Tibial nerve (tissue), 4 donors: ENCODE measurements around the gene ADIPOR2. TPM values are rescaled to one million over a fixed set of nuclear protein-coding genes. Genes with fewer than 3 reads are reported as not detected.

ENCODE experiments used
- DNase-seq, 2 donors: peaks; one replicate each; pipeline ENCODE4 v3.0.0-alpha.2; 2019; ENCODE audit warnings: low spot score in 2 of 2
- H3K27ac ChIP-seq, 4 donors: fragments of 200-600 bp; sonication (generic) in 3 of 4; one replicate each; pipeline ENCODE4 v1.5.1; 2017 to 2019; ENCODE audit warnings: mild to moderate bottlenecking in 1 of 4
- H3K27me3 ChIP-seq, 2 donors: fragments of 200-600 bp; sonication (generic) in 1 of 2; one replicate each; pipeline versions ENCODE4 v1.5.1 to v1.6.0; 2017 to 2019
- H3K36me3 ChIP-seq, 3 donors: fragments of 200-600 bp; sonication (generic); one replicate each; pipeline ENCODE4 v1.5.1; 2018 to 2019
- H3K4me1 ChIP-seq, 4 donors: fragments of 200-600 bp; sonication (generic) in 3 of 4; one replicate each; pipeline ENCODE4 v1.5.1; 2017 to 2019
- H3K4me3 ChIP-seq, 4 donors: fragments of 200-600 bp; sonication (generic) in 3 of 4; one replicate each; pipeline ENCODE4 v1.5.1; 2017 to 2019; ENCODE audit warnings: mild to moderate bottlenecking in 1 of 4, moderate library complexity in 1 of 4
- H3K9me3 ChIP-seq, 4 donors: fragments of 200-600 bp; sonication (generic) in 3 of 4; one replicate each; pipeline ENCODE4 v1.5.1; 2017 to 2019
- EP300 ChIP-seq, 2 donors: sonication (generic); formaldehyde crosslinking; IDR thresholded peaks; one replicate each; pipeline ENCODE4 v1.6.1; 2017; ENCODE audit warnings: antibody characterized with exemption in 2 of 2, mild to moderate bottlenecking in 1 of 2
- POLR2A ChIP-seq, 2 donors: fragments of 450-650 bp; IDR thresholded peaks; one replicate each; pipeline ENCODE4 v1.6.1; 2017; ENCODE audit warnings: antibody characterized with exemption in 2 of 2, mild to moderate bottlenecking in 2 of 2, moderate library complexity in 2 of 2
- WGBS, 2 donors: methylation state at CpG; one replicate each; pipeline ENCODE4 v1.1.5; 2018; 5-methylcytosine and 5-hydroxymethylcytosine counted together
- total RNA-seq, 4 donors: library from RNA; depleted of rRNA; stranded (reverse); fragments of >200 nt; gene quantifications; one replicate each; pipeline ENCODE4 v1.1.0, GENCODE V29; 2016
- TF ChIP-seq, protein P1 (sequence below), 5 experiments: fragments of 200-600 bp in 3 of 5; fragments of 450-650 bp in 2 of 5; sonication (generic) in 3 of 5; IDR thresholded peaks; one replicate each; pipeline ENCODE4 v1.5.1; 2016 to 2019; ENCODE audit warnings: antibody characterized with exemption in 5 of 5, mild to moderate bottlenecking in 3 of 5, moderate library complexity in 2 of 5

The ADIPOR2 gene
- total RNA-seq, 4 donors from 2014 or later, result 66.6 to 123 (median 72.1) TPM

- no peak for DNase-seq
- H3K4me3 ChIP-seq, result no peak overlapping the region
- H3K9me3 ChIP-seq, result no peaks in the 10 kb centered on the region
- H3K4me1 ChIP-seq, result no peaks in the 10 kb centered on the region
- H3K27ac ChIP-seq, result no peak overlapping the region
- 6 to 9% methylated on average over 24 to 26 of the region's 34 CpGs for WGBS, 2 donors
- H3K27me3 ChIP-seq, result peaks cover 0 to 49% of the 10 kb centered on the region in 2 donors
- TF ChIP-seq, protein P1, sequence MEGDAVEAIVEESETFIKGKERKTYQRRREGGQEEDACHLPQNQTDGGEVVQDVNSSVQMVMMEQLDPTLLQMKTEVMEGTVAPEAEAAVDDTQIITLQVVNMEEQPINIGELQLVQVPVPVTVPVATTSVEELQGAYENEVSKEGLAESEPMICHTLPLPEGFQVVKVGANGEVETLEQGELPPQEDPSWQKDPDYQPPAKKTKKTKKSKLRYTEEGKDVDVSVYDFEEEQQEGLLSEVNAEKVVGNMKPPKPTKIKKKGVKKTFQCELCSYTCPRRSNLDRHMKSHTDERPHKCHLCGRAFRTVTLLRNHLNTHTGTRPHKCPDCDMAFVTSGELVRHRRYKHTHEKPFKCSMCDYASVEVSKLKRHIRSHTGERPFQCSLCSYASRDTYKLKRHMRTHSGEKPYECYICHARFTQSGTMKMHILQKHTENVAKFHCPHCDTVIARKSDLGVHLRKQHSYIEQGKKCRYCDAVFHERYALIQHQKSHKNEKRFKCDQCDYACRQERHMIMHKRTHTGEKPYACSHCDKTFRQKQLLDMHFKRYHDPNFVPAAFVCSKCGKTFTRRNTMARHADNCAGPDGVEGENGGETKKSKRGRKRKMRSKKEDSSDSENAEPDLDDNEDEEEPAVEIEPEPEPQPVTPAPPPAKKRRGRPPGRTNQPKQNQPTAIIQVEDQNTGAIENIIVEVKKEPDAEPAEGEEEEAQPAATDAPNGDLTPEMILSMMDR (IDR thresholded peaks at IDR 0.05), result no peak
- TF ChIP-seq POLR2A (IDR thresholded peaks at IDR 0.05), result no peak
- TF ChIP-seq EP300 (IDR thresholded peaks at IDR 0.05), result no peak
- no peaks in the 10 kb centered on the region for H3K36me3 ChIP-seq
These were observed 140.4 kb downstream of the ADIPOR2 start for GRCh38 chr12:1830981-1831963.

DNA sequence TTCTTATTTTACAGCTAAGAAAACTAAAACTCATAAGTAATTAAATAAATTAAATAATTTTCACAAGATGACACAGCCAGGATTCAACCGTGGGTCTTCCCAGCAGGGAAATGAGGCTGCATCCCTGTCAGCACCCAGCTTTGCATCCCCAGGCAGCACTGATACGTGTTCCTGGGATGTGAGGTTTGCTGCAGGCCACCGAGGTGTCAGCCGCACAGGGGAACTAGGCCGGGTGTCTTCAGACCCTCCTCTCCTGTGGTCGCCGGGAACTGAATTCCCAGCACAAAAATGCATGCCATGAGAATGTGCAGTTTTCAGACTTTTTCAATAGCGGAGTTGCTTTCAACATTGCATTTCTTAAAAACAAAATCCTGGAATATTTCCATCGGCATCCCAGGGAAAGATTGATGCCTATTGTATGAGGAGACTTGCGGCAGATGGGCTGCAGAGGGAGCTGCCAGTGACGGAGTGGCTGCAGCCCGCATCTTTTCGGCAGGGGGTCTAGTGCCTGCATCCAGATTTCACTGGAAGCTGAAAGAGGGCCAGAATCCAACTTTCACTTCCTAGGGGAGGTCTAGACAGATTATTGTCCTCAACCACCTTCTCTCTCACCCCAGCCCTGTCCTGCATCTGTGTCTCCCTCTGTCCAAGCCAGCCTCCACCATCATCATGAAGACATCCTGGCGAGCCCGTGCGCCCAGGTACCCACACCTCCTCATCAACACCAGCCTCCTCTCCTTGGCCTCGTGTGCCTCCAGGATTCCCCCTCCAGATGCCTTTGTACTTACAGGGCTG is 142.1 kb downstream of the ADIPOR2 start:
- TF ChIP-seq, protein P1 (IDR thresholded peaks at IDR 0.05), result no peak
- no peak for TF ChIP-seq EP300 (IDR thresholded peaks at IDR 0.05)
- TF ChIP-seq POLR2A (IDR thresholded peaks at IDR 0.05), result no peak
- Histone ChIP-seq H3K27ac (no peak overlapping the region), H3K36me3 (no peaks in the 10 kb centered on the region), H3K4me3 (no peak overlapping the region), H3K4me1 (no peaks in the 10 kb centered on the region), H3K9me3 (no peaks in the 10 kb centered on the region), H3K27me3 (peaks cover 0 to 32% of the 10 kb centered on the region in 2 donors)
- DNase-seq, result no peak
- 71 to 72% methylated on average over 17 of the region's 17 CpGs for WGBS, 2 donors

DNA sequence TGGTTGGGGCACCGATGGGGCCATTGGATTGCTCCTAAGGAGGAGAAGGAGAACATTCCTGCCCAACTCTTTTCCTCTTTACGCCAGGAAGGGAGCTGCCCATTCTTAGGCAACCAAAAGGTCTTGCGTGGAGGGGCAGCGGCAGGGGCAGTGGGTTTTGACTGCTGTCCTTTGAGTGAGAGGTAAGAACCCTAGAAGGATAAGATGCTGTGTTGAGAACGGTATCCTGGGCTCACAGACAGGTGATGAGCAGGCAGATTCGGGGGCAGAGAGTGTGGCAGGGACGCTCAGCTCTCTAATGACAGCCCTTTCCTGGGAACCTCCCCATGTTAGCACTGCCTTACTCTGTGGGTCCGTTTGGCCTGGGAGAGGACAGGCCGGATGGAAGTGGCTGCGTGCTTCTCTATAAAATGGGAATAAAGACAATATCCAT is 142.7 kb downstream of the ADIPOR2 start:
- Histone ChIP-seq H3K4me1 (no peaks in the 10 kb centered on the region), H3K27me3 (peaks cover 0 to 26% of the 10 kb centered on the region in 2 donors), H3K36me3 (no peaks in the 10 kb centered on the region), H3K27ac (no peak overlapping the region), H3K9me3 (no peaks in the 10 kb centered on the region), H3K4me3 (no peak overlapping the region)
- WGBS, 2 donors, result 79 to 84% methylated on average over 10 of the region's 10 CpGs
- no peak for DNase-seq
- TF ChIP-seq EP300 (IDR thresholded peaks at IDR 0.05), result no peak
- TF ChIP-seq, protein P1 (IDR thresholded peaks at IDR 0.05), result no peak
- no peak for TF ChIP-seq POLR2A (IDR thresholded peaks at IDR 0.05)

DNA sequence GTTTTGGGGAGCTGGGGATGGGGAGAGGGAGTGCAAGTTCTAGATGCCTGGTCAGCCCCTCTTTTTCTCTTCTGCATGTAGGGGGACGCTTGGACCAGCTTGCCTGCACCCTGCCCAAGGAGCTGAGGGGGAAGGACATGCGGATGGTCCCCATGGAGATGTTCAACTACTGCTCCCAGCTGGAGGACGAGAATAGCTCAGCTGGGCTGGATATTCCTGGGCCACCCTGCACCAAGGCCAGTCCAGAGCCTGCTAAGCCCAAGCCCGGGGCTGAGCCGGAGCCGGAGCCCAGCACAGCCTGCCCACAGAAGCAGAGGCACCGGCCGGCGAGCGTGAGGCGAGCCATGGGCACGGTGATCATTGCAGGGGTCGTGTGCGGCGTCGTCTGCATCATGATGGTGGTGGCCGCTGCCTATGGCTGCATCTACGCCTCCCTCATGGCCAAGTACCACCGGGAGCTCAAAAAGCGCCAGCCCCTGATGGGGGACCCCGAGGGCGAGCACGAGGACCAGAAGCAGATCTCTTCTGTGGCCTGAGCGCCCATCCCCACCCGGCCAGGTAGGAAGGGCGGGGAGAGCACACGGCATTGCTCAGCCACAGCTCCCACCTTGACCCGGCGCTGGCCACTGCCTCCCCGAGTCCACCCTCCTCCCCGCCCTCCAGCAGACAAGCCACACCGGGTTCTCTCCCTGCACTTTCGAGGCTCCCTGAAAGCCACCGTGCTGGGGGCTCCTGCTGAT is 143.5 kb downstream of the ADIPOR2 start:
- H3K4me1 ChIP-seq, result no peaks in the 10 kb centered on the region
- H3K27me3 ChIP-seq, result peaks cover 0 to 23% of the 10 kb centered on the region in 2 donors
- H3K36me3 ChIP-seq, result no peaks in the 10 kb centered on the region
- no peaks in the 10 kb centered on the region for H3K9me3 ChIP-seq
- TF ChIP-seq POLR2A (IDR thresholded peaks at IDR 0.05) (no peak), EP300 (IDR thresholded peaks at IDR 0.05) (no peak)
- TF ChIP-seq, protein P1 (IDR thresholded peaks at IDR 0.05), result no peak
- H3K27ac ChIP-seq, result no peak overlapping the region
- DNase-seq, result no peak
- H3K4me3 ChIP-seq, result no peak overlapping the region
- WGBS, 2 donors, result 88% methylated on average over 23 to 24 of the region's 34 CpGs
